PFSK-1 (cell line): Measurements from ENCODE around the gene SUGP2.

Source experiments
- FOXP2 ChIP-seq: optimal IDR thresholded peaks from 2 replicates; pipeline ENCODE3; 2011; ENCODE audit warnings: borderline replicate concordance, control low read depth, inconsistent platforms; ENCODE audit not compliant: insufficient read depth; ENCODE audit errors: extremely low read length, extremely low read depth
- POLR2AphosphoS5 ChIP-seq: IDR thresholded peaks from 2 replicates; pipeline ENCODE4 v1.6.1; 2012; ENCODE audit warnings: low read depth, mild to moderate bottlenecking, control low read depth, low read length, moderate library complexity
- REST ChIP-seq, 2 experiments: IDR thresholded peaks; 2 replicates each; pipeline versions ENCODE4 v1.6.1 to v1.8.0; 2011 to 2012; ENCODE audit warnings: low read depth in 2 of 2, low read length in 2 of 2, control low read depth in 1 of 2, inconsistent platforms in 1 of 2, mild to moderate bottlenecking in 1 of 2, moderate library complexity in 1 of 2; ENCODE audit not compliant: insufficient read depth in 1 of 2
- SIN3A ChIP-seq: IDR thresholded peaks from 2 replicates; pipeline ENCODE4 v1.6.1; 2012; ENCODE audit warnings: mild to moderate bottlenecking, low read length, moderate library complexity, borderline replicate concordance; ENCODE audit not compliant: insufficient read depth
- TAF1 ChIP-seq: IDR thresholded peaks from 2 replicates; pipeline ENCODE4 v1.6.1; 2012; ENCODE audit warnings: low read length, control low read depth, borderline replicate concordance; ENCODE audit not compliant: insufficient read depth

SUGP2 gene

GRCh38 chr19:18975869-18976268 lies 57.4 kb downstream of the SUGP2 start:
- TF ChIP-seq REST (IDR thresholded peaks at IDR 0.05; ENCODE audit: insufficient read depth in 1 of 2, low read depth in 2 of 2, low read length in 2 of 2) (no peak), SIN3A (no peak), POLR2AphosphoS5 (no peak), FOXP2 (no peak), TAF1 (no peak)

GRCh38 chr19:18975011-18975410 lies 58.3 kb downstream of the SUGP2 start:
- TF ChIP-seq SIN3A (no peak), FOXP2 (no peak), POLR2AphosphoS5 (no peak)

GRCh38 chr19:18972851-18973250 lies 60.5 kb downstream of the SUGP2 start:
- TF ChIP-seq FOXP2: no peak
- no peak for TF ChIP-seq POLR2AphosphoS5
- TF ChIP-seq SIN3A: no peak
- TF ChIP-seq TAF1: no peak
- no peak for TF ChIP-seq REST (IDR thresholded peaks at IDR 0.05; ENCODE audit: insufficient read depth in 1 of 2, low read depth in 2 of 2, low read length in 2 of 2)

- TF ChIP-seq TAF1: no peak
- no peak for TF ChIP-seq FOXP2
- no peak for TF ChIP-seq POLR2AphosphoS5
- no peak for TF ChIP-seq SIN3A
- no peak for TF ChIP-seq REST (IDR thresholded peaks at IDR 0.05; ENCODE audit: insufficient read depth in 1 of 2, low read depth in 2 of 2, low read length in 2 of 2)
Measured at GRCh38 chr19:18972301-18972811, 61.0 kb downstream of the SUGP2 start.

- TF ChIP-seq REST (IDR thresholded peaks at IDR 0.05; ENCODE audit: insufficient read depth in 1 of 2, low read depth in 2 of 2, low read length in 2 of 2): no peak
- no peak for TF ChIP-seq POLR2AphosphoS5
- no peak for TF ChIP-seq SIN3A
- TF ChIP-seq TAF1: no peak
- no peak for TF ChIP-seq FOXP2
Measured at GRCh38 chr19:18969931-18970659, 63.2 kb downstream of the SUGP2 start.
